Measurements from ENCODE around the gene CSF1R. TPM values are rescaled to one million over a fixed set of nuclear protein-coding genes. Genes with fewer than 3 reads are reported as not detected.

CSF1R gene
- total and polyA plus RNA-seq, 2 of the 8 experiments (the other 6 are each of a cell fraction or from before 2014, with no cell fraction given), result 0.12 TPM; not detected in 1

DNA sequence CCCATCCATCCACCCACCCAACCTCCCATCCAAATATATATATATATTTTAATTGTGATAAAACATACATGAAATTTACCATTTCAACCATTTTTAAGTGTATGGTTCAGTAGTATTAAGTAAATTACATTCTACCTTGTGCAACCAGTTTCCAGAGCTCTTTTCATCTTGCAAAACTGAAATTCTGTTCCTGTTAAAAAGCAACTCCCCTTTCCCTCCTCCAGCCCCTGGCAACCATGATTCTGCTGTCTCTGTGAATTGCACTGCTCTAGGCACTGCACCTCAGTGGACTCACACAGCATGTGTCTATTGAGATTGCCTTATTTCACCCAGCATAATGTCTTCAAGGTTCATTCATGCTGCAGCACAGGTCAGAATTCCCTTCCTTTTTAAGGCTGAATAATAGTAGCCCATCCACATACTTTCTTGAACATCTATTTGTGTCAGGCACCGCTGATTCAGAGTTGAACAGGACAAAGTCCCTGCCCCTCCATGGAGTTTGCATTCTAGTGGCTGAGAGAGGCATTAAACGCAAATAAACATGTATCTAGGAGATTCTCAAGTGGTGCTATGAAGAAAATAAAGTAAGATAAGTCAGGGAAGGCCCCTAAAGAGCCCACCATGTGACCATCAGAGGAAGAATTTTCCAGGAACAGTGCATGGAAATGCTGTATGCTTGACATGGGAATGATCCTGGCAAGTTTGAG lies 24.0 kb downstream of the CSF1R start:
- no peak for FAIRE-seq

More for the DNA sequence above, 24.0 kb downstream of the CSF1R start:
- Histone ChIP-seq H4K20me1 (replicated peaks in 1 of 2; ENCODE audit: control insufficient read depth in 1 of 2, insufficient read depth in 2 of 2, low read length in 2 of 2) (no peaks in the 10 kb centered on the region), H4K8ac (ENCODE audit: extremely low read depth, insufficient read depth, low read length) (no peak overlapping the region), H3K4ac (replicated peaks; ENCODE audit: insufficient read length, low read depth, low read length) (no peak overlapping the region), H3K79me1 (ENCODE audit: low read depth, low read length) (no peaks in the 10 kb centered on the region), H3K79me2 (ENCODE audit: control insufficient read depth in 1 of 2, insufficient read depth in 2 of 2, low read length in 2 of 2) (no peaks in the 10 kb centered on the region), H3K27me3 (replicated peaks in 1 of 4; ENCODE audit: control insufficient read depth in 3 of 4, extremely low read depth in 1 of 4, insufficient read depth in 3 of 4, low read length in 3 of 4) (peaks cover 0 to 2% (median 0%) of the 10 kb centered on the region in 4 experiments; a peak in 2 of 7 replicates), H3K23me2 (ENCODE audit: low read depth, low read length) (no peaks in the 10 kb centered on the region), H2AK5ac (ENCODE audit: low read depth, low read length) (no peak overlapping the region), H3K4me3 (ENCODE audit: extremely low read depth in 1 of 4, insufficient read depth in 2 of 4, low read depth in 3 of 4, low read length in 4 of 4) (no peak overlapping the region), H2BK20ac (ENCODE audit: low read length) (no peak overlapping the region), H2BK5ac (ENCODE audit: low read depth, low read length) (no peak overlapping the region), H2BK120ac (replicated peaks; ENCODE audit: low read depth, low read length) (no peak overlapping the region), H3K18ac (ENCODE audit: extremely low read depth, low read length) (no peak overlapping the region), H2BK15ac (ENCODE audit: low read length) (no peak overlapping the region), H3K23ac (ENCODE audit: insufficient read length) (no peak overlapping the region), H3K4me2 (ENCODE audit: insufficient read depth in 1 of 2, low read depth in 2 of 2, low read length in 2 of 2) (no peak overlapping the region), H3K9me3 (ENCODE audit: insufficient read depth in 2 of 2, low read depth in 1 of 2, low read length in 1 of 2) (no peaks in the 10 kb centered on the region), H4K91ac (replicated peaks; ENCODE audit: insufficient read length, low read length) (no peak overlapping the region), H2BK12ac (ENCODE audit: low read depth, low read length) (no peak overlapping the region), H2AFZ (ENCODE audit: low read length) (no peak overlapping the region), H3K56ac (replicated peaks; ENCODE audit: insufficient read length, low read depth, low read length) (no peak overlapping the region), H3K27ac (ENCODE audit: low read depth, low read length) (no peak overlapping the region), H3K9ac (replicated peaks in 1 of 4; ENCODE audit: extremely low read depth in 1 of 4, low read depth in 3 of 4, low read length in 3 of 4) (no peak overlapping the region), H3K14ac (ENCODE audit: insufficient read length) (no peak overlapping the region), H3K4me1 (replicated peaks in 1 of 4; ENCODE audit: control insufficient read depth in 3 of 4, insufficient read depth in 4 of 4, low read length in 3 of 4) (peaks cover 0 to 14% (median 2%) of the 10 kb centered on the region in 4 experiments; a peak in 4 of 7 replicates), H3K36me3 (ENCODE audit: control insufficient read depth in 2 of 4, insufficient read depth in 4 of 4, low read length in 3 of 4) (no peaks in the 10 kb centered on the region), H4K5ac (ENCODE audit: insufficient read length, low read depth, low read length) (no peak overlapping the region)
- CTCF ChIA-PET (ENCODE audit: partially characterized antibody), result interaction anchor here (0.7 to 3.4 kb wide), 5 partner anchors 13 to 209 kb away, joined by 3 to 17 read pairs (median 4); no protein-coding TSS in a partner anchor
- TF ChIP-seq EZH2 (IDR thresholded peaks at IDR 0.05; ENCODE audit: low read depth, low read length, severe bottlenecking), result no peak
- TF ChIP-seq POU5F1 (IDR thresholded peaks at IDR 0.05; ENCODE audit: low read depth, low read length), result no peak
- no peak for TF ChIP-seq ATF3 (IDR thresholded peaks at IDR 0.05; ENCODE audit: insufficient read depth, low read depth, low read length)
- no peak for TF ChIP-seq NRF1 (IDR thresholded peaks at IDR 0.05; ENCODE audit: low read depth, low read length)
- TF ChIP-seq YY1 (IDR thresholded peaks at IDR 0.05; ENCODE audit: low read depth, low read length), result no peak
- TF ChIP-seq SIRT6 (IDR thresholded peaks at IDR 0.05; ENCODE audit: low read length), result no peak
- TF ChIP-seq ASH2L (IDR thresholded peaks at IDR 0.05; ENCODE audit: low read length), result no peak
- TF ChIP-seq TAF1 (IDR thresholded peaks at IDR 0.05; ENCODE audit: low read depth, low read length), result no peak
- POLR2A ChIA-PET (ENCODE audit: partially characterized antibody), result no interaction called here
- no peak for DNase-seq (ENCODE audit: low read depth in 1 of 2, low spot score in 2 of 2)
- WGBS, 2 experiments (ENCODE audit: extremely low coverage in 1 of 2, insufficient coverage in 1 of 2, insufficient read length in 1 of 2, insufficient replicate concordance in 2 of 2, low coverage in 1 of 2, low lambda C conversion rate in 2 of 2, missing lambda C conversion rate in 1 of 2), result 66% methylated on average over 2 of the region's 2 CpGs; no CpG with 5 or more reads in 1 of the 2 experiments
